ENCODE results near the gene SSTR5. TPM values are rescaled to one million over a fixed set of nuclear protein-coding genes. Genes with fewer than 3 reads are reported as not detected.

SSTR5 gene
- total RNA-seq, 1 donor from 2014 or later: 22.6 TPM

DNA sequence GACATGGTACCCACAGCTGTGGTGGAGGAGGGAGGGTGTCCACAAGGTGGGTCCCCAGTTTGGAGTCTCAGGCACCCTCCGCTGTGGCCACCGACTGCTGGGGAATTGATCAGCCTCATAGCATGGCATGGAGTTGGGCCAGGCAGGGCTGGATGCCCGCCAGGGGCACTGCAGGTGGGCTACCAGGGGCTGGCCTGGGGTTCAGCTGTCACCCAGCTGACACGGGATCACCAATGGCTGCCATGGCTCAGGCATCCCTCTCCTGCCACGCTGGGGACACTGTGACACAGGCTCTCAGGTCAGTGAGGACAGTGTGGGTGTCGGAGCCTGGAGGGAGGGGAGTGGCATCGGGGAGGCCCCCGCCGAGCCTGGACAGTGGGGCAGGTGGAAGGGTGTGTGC is 19.8 kb upstream of the SSTR5 start:
- no peak for DNase-seq
- intact Hi-C loops (cut with micrococcal nuclease): loop anchor here (10.0 kb wide), 1 partner anchor 238 kb away; no protein-coding TSS in a partner anchor
- Histone ChIP-seq H3K4me3 (no peak overlapping the region), H3K27ac (replicated peaks) (no peak overlapping the region), H3K27me3 (ENCODE audit: low read depth) (peaks cover 91% of the 10 kb centered on the region), H3K4me1 (peaks cover 19% of the 10 kb centered on the region), H3K36me3 (no peaks in the 10 kb centered on the region), H3K9me3 (replicated peaks) (peaks cover 13% of the 10 kb centered on the region)
- no peak for TF ChIP-seq CTCF (IDR thresholded peaks at IDR 0.05; ENCODE audit: borderline replicate concordance)

DNA sequence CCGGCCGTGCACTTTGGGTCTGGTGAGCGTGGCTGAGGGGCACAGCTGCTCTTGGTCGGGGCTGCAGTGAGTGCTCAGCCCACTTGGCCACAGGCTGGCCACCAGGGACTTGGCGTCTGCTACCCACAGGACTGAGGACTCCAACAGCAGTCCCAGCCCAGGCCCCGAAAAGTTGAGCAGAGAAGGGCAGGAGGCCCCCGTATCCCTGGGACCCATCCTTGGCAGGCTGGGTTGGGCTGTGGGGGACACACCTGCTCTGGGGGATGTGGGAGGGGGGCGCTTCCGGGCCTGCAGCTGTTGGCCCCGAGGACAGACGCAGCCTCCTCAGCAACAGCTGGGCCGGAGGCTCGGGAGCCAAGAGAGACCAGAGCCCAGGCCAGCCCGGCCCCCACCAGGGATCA is 19.4 kb upstream of the SSTR5 start:
- Histone ChIP-seq H3K36me3 (no peaks in the 10 kb centered on the region), H3K27ac (replicated peaks) (no peak overlapping the region), H3K9me3 (replicated peaks) (peaks cover 13% of the 10 kb centered on the region), H3K4me1 (peaks cover 15% of the 10 kb centered on the region), H3K4me3 (no peak overlapping the region), H3K27me3 (ENCODE audit: low read depth) (peaks cover 91% of the 10 kb centered on the region)
- no peak for DNase-seq
- no peak for TF ChIP-seq CTCF (IDR thresholded peaks at IDR 0.05; ENCODE audit: borderline replicate concordance)
- intact Hi-C loops (cut with micrococcal nuclease): loop anchor here (10.0 kb wide), 1 partner anchor 238 kb away; no protein-coding TSS in a partner anchor

- intact Hi-C loops (cut with micrococcal nuclease): loop anchor here (10.0 kb wide), 1 partner anchor 239 kb away; no protein-coding TSS in a partner anchor
- Histone ChIP-seq H3K27me3 (ENCODE audit: low read depth) (peaks cover 91% of the 10 kb centered on the region), H3K4me1 (peaks cover 8% of the 10 kb centered on the region)
These were observed 18.7 kb upstream of the SSTR5 start for GRCh38 chr16:1053700-1054368.

DNA sequence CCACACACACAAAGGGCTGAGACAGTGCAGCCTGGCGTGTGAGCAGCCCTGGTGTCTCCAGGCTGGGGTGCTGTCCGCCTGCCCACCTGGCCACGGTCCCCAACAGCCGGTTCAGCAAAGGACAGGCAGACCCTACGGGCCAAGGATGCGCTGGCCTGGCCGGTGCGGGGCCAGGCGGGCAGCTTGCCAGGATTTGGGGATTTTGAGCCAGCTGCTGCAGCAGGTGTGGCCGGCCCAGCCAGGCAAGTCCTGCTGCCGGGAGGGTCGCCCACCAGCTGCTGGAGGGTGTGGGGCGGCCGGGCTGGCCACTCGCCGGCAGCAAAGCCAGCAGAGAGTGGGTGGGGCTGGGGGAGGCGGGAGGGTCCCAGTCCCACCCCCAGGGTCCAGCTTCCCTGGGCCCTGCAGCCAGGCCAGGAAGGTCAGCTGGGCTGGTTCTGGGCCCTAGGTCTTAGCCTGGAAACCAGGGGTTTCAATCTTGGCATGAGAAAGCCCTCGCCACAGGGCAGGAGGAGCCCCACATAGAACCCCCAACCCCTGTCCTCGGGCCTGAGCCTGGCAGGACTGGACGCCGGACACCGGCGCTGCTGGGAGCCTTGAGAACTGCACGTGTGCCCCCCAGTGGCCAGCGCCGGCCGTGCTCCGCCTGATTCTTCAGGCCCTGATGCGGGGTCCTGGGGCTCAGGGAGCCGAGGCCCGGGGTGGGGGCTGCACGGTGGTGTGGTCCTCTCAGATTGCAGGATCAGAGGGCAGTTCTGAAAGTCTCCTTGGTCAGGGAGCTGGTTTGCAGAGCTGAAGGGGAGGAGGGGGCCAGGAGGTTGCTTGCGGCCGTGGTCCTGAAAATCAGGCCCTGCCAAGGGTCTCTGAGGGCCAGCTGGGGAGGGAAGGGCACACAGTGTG is 17.6 kb upstream of the SSTR5 start:
- peaks cover 24% of the 10 kb centered on the region for H3K9me3 ChIP-seq (replicated peaks)
- H3K27ac ChIP-seq (replicated peaks): no peak overlapping the region
- H3K27me3 ChIP-seq (ENCODE audit: low read depth): peaks cover 85% of the 10 kb centered on the region
- TF ChIP-seq CTCF (IDR thresholded peaks at IDR 0.05; ENCODE audit: borderline replicate concordance): peak; percentile 88
- intact Hi-C loops (cut with micrococcal nuclease): loop anchor here (10.0 kb wide), 1 partner anchor 240 kb away; no protein-coding TSS in a partner anchor
- H3K4me3 ChIP-seq: no peak overlapping the region
- H3K36me3 ChIP-seq: no peaks in the 10 kb centered on the region
- peak; percentile 70 for DNase-seq
- peaks cover 8% of the 10 kb centered on the region for H3K4me1 ChIP-seq

More at GRCh38 chr16:1053700-1054368, 18.7 kb upstream of the SSTR5 start:
- Histone ChIP-seq H3K9me3 (replicated peaks) (peaks cover 15% of the 10 kb centered on the region), H3K27ac (replicated peaks) (no peak overlapping the region), H3K4me3 (no peak overlapping the region), H3K36me3 (no peaks in the 10 kb centered on the region)
- no peak for DNase-seq
- no peak for TF ChIP-seq CTCF (IDR thresholded peaks at IDR 0.05; ENCODE audit: borderline replicate concordance)

DNA sequence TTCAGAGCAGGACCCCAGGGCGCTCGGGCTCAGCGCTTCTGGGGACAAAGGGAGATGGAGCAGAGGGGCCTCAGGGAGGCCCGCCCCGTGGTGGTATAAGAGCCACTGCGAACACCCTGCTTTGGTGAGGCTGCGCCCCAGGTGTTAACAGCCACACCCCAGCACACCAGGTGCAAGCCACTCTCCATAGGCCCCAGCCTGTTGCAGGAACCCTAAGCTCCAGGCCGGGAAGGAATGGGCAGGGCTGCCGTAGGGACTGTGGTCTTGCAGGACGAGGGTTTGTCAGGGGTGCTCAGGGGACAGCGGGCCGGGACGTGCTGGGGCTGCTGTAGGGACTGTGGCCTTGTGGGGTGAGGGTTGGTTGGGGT is 17.0 kb upstream of the SSTR5 start:
- Histone ChIP-seq H3K9me3 (replicated peaks) (peaks cover 24% of the 10 kb centered on the region), H3K27ac (replicated peaks) (no peak overlapping the region), H3K36me3 (no peaks in the 10 kb centered on the region), H3K4me1 (peaks cover 8% of the 10 kb centered on the region), H3K4me3 (no peak overlapping the region), H3K27me3 (ENCODE audit: low read depth) (peaks cover 83% of the 10 kb centered on the region)
- intact Hi-C loops (cut with micrococcal nuclease): loop anchor here (10.0 kb wide), 1 partner anchor 241 kb away; no protein-coding TSS in a partner anchor
- no peak for TF ChIP-seq CTCF (IDR thresholded peaks at IDR 0.05; ENCODE audit: borderline replicate concordance)
- no peak for DNase-seq

All from left ventricle myocardium inferior (tissue), 1 donor.